Activated T-cell treated with anti-CD3 and anti-CD28 coated beads for 48 hours (primary cell): ENCODE results near the gene MATK.
"Not testable (repeated sequence)": the region's sequence is repeated elsewhere in the genome, so short reads cannot be mapped to it uniquely, and the experiment has no call there.

Source experiments
- DNase-seq: peaks from one replicate; pipeline ENCODE4 v3.0.0-alpha.2; 2020; ENCODE audit warnings: low read depth

Gene MATK

GRCh38 chr19:3816148-3816547, 30.0 kb upstream of the MATK start:
- DNase-seq, result not testable (repeated sequence)

- DNase-seq, result no peak
These were observed 28.5 kb upstream of the MATK start for GRCh38 chr19:3814648-3815047.

- no peak for DNase-seq
These were observed 27.6 kb upstream of the MATK start for GRCh38 chr19:3813473-3814392.

- DNase-seq, result no peak
These were observed 24.7 kb upstream of the MATK start for GRCh38 chr19:3810708-3811355.

- no peak for DNase-seq
These were observed 23.9 kb upstream of the MATK start for GRCh38 chr19:3809881-3810707.

GRCh38 chr19:3808420-3809143, 22.4 kb upstream of the MATK start:
- no peak for DNase-seq

GRCh38 chr19:3807574-3808354, 21.6 kb upstream of the MATK start:
- DNase-seq, result no peak

GRCh38 chr19:3807131-3807480, 20.9 kb upstream of the MATK start:
- DNase-seq, result no peak

- no peak for DNase-seq
These were observed 19.7 kb upstream of the MATK start for GRCh38 chr19:3805859-3806258.

GRCh38 chr19:3804429-3804828, 18.2 kb upstream of the MATK start:
- DNase-seq, result no peak

GRCh38 chr19:3803986-3804385, 17.8 kb upstream of the MATK start:
- no peak for DNase-seq

- DNase-seq, result no peak
These were observed 17.1 kb upstream of the MATK start for GRCh38 chr19:3803114-3803888.

GRCh38 chr19:3801412-3802096, 15.4 kb upstream of the MATK start:
- DNase-seq, result peak; percentile 49

GRCh38 chr19:3800996-3801395, 14.8 kb upstream of the MATK start:
- DNase-seq, result no peak

GRCh38 chr19:3798137-3798536, 12.0 kb upstream of the MATK start:
- no peak for DNase-seq

- DNase-seq, result no peak
These were observed 10.2 kb upstream of the MATK start for GRCh38 chr19:3796358-3796757.

- no peak for DNase-seq
These were observed 7.6 kb upstream of the MATK start for GRCh38 chr19:3793799-3794198.

GRCh38 chr19:3792114-3792513, 5.9 kb upstream of the MATK start:
- DNase-seq, result no peak

- DNase-seq, result no peak
These were observed 4.8 kb upstream of the MATK start for GRCh38 chr19:3790941-3791340.

GRCh38 chr19:3790209-3790734, 4.1 kb upstream of the MATK start:
- no peak for DNase-seq
